Osteoblast (primary cell): ENCODE measurements around the gene PPIL6. TPM values are rescaled to one million over a fixed set of nuclear protein-coding genes. Genes with fewer than 3 reads are reported as not detected.
"Not testable (repeated sequence)": the region's sequence is repeated elsewhere in the genome, so short reads cannot be mapped to it uniquely, and the experiment has no call there.

Experiments
- DNase-seq: peaks from one replicate; pipeline ENCODE4 v3.0.0; 2011; ENCODE audit warnings: low spot score, mixed read lengths; ENCODE audit not compliant: insufficient read length; ENCODE audit errors: missing footprints
- H2AFZ ChIP-seq: 2 replicates; pipeline ENCODE4 v1.6.0; 2011; ENCODE audit warnings: mild to moderate bottlenecking, low read length
- H3K27ac ChIP-seq: 2 replicates; pipeline ENCODE4 v1.5.1; 2011; ENCODE audit warnings: mild to moderate bottlenecking, low read depth, low read length, moderate library complexity
- H3K27me3 ChIP-seq: 2 replicates; pipeline ENCODE4 v1.6.0; 2012; ENCODE audit warnings: mild to moderate bottlenecking, control low read depth, inconsistent platforms, low read length, moderate library complexity; ENCODE audit not compliant: insufficient read depth
- H3K36me3 ChIP-seq: 2 replicates; pipeline ENCODE4 v1.5.1; 2011; ENCODE audit warnings: mild to moderate bottlenecking, low read length, control low read depth, moderate library complexity; ENCODE audit not compliant: insufficient read depth
- H3K4me1 ChIP-seq: 2 replicates; pipeline ENCODE4 v1.5.1; 2011; ENCODE audit warnings: mild to moderate bottlenecking, low read length, control low read depth, moderate library complexity; ENCODE audit not compliant: insufficient read depth
- H3K4me2 ChIP-seq: 2 replicates; pipeline ENCODE4 v1.6.0; 2011; ENCODE audit warnings: mild to moderate bottlenecking, low read length; ENCODE audit not compliant: insufficient read depth
- H3K4me3 ChIP-seq: fragments of 200-600 bp; sonication (generic); 3 replicates; pipeline ENCODE4 v1.5.1; 2012; ENCODE audit warnings: mild to moderate bottlenecking, low read length, inconsistent platforms; ENCODE audit not compliant: insufficient read depth
- H3K79me2 ChIP-seq: 2 replicates; pipeline ENCODE4 v1.6.0; 2012; ENCODE audit warnings: mild to moderate bottlenecking, low read length, control low read depth, inconsistent platforms; ENCODE audit not compliant: insufficient read depth
- H3K9me3 ChIP-seq: 2 replicates; pipeline ENCODE4 v1.5.1; 2011; ENCODE audit warnings: low read depth, low read length, control low read depth
- H4K20me1 ChIP-seq: 2 replicates; pipeline ENCODE4 v1.6.0; 2012; ENCODE audit warnings: mild to moderate bottlenecking, low read length, control low read depth; ENCODE audit not compliant: insufficient read depth
- CTCF ChIP-seq: IDR thresholded peaks from 2 replicates; pipeline ENCODE4 v1.5.1; 2011; ENCODE audit warnings: mild to moderate bottlenecking, low read depth, low read length, moderate library complexity; ENCODE audit errors: extremely low read depth
- total RNA-seq: library from RNA; depleted of rRNA; stranded (reverse); fragments of >200 nt; gene quantifications from 2 replicates; pipeline ENCODE4 v1.2.3, GENCODE V29; 2012

PPIL6 gene
- total RNA-seq, 1 donor = 5.8 TPM

GRCh38 chr6:109465772-109466171 lies 25.3 kb upstream of the PPIL6 start:
- Histone ChIP-seq H3K4me2 (no peak overlapping the region), H3K9me3 (no peaks in the 10 kb centered on the region), H2AFZ (no peak overlapping the region), H3K36me3 (peaks cover 39% of the 10 kb centered on the region), H3K4me3 (no peak overlapping the region), H3K79me2 (no peaks in the 10 kb centered on the region), H3K27me3 (no peaks in the 10 kb centered on the region), H3K27ac (no peak overlapping the region), H4K20me1 (peaks cover 3% of the 10 kb centered on the region), H3K4me1 (no peaks in the 10 kb centered on the region)
- no peak for DNase-seq
- no peak for TF ChIP-seq CTCF

- Histone ChIP-seq H3K4me2 (no peak overlapping the region), H3K27me3 (no peaks in the 10 kb centered on the region), H3K36me3 (peaks cover 24% of the 10 kb centered on the region), H3K79me2 (no peaks in the 10 kb centered on the region), H4K20me1 (peaks cover 3% of the 10 kb centered on the region), H3K4me3 (no peak overlapping the region), H2AFZ (no peak overlapping the region), H3K4me1 (no peaks in the 10 kb centered on the region), H3K27ac (no peak overlapping the region), H3K9me3 (no peaks in the 10 kb centered on the region)
- DNase-seq = no peak
- TF ChIP-seq CTCF = no peak
These were observed 21.5 kb upstream of the PPIL6 start for GRCh38 chr6:109461733-109462526.

GRCh38 chr6:109461205-109461604 lies 20.8 kb upstream of the PPIL6 start:
- H3K27ac ChIP-seq, H3K4me2 ChIP-seq: not testable (repeated sequence)

DNA sequence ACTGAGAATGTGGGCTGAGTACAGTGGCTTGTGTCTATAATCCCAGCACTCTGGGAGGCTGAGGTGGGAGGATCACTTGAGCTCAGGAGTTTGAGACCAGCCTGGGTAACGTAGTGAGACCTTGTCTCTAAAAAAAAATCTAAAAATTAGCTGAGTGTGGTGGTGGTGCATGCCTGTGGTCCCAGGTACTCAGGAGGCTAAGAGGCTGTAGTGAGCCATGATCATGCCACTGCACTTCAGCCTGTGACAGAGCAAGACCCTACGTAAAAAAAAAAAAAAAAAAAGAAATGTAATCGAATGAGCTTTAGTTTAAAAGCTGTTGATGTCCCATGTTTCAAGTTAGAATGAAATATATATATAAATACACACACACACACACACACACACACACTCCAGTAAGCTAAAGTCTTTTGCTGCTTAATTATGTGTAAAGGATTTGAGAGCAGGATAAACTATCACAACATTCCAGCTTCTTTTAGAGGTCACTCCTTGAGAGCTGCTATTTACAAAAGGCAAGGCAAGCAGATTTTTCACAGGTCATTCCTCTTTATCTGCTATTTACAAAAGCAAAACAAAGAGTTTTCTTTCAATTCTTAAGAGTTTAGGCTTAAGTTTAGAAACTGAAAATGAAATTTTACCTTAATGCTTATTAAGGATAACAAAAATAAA lies 19.9 kb upstream of the PPIL6 start:
- Histone ChIP-seq H3K9me3 (no peaks in the 10 kb centered on the region), H3K4me2 (no peak overlapping the region), H4K20me1 (no peaks in the 10 kb centered on the region), H3K79me2 (no peaks in the 10 kb centered on the region), H3K4me3 (no peak overlapping the region), H3K27me3 (no peaks in the 10 kb centered on the region), H2AFZ (no peak overlapping the region), H3K36me3 (peaks cover 10% of the 10 kb centered on the region), H3K27ac (no peak overlapping the region), H3K4me1 (peaks cover 4% of the 10 kb centered on the region)
- DNase-seq = no peak
- TF ChIP-seq CTCF = no peak

More at GRCh38 chr6:109461205-109461604, 20.8 kb upstream of the PPIL6 start:
- not testable (repeated sequence) for H3K9me3 ChIP-seq, H3K4me1 ChIP-seq, H4K20me1 ChIP-seq, H3K4me3 ChIP-seq, H3K79me2 ChIP-seq, H3K27me3 ChIP-seq, H2AFZ ChIP-seq, DNase-seq
- peaks cover 19% of the 10 kb centered on the region for H3K36me3 ChIP-seq
